Spinal cord (tissue), 10 donors: ENCODE data around the gene VKORC1L1. TPM values are rescaled to one million over a fixed set of nuclear protein-coding genes. Genes with fewer than 3 reads are reported as not detected.
"Not testable (repeated sequence)": the region's sequence is repeated elsewhere in the genome, so short reads cannot be mapped to it uniquely, and the experiment has no call there.

ENCODE experiments used
- DNase-seq, 6 donors: peaks; one replicate each; pipeline versions ENCODE4 v3.0.0 to v3.0.0-alpha.2; 2013 to 2015; ENCODE audit warnings: low spot score in 6 of 6, low read depth in 4 of 6
- H3K27ac ChIP-seq: one replicate; pipeline ENCODE4 v1.5.1; 2013; ENCODE audit warnings: low read depth, low read length, control low read depth
- H3K27me3 ChIP-seq: one replicate; pipeline ENCODE4 v1.6.1; 2013; ENCODE audit warnings: low read length; ENCODE audit not compliant: control insufficient read depth, insufficient read depth
- H3K36me3 ChIP-seq: one replicate; pipeline ENCODE4 v1.6.1; 2013; ENCODE audit warnings: low read length; ENCODE audit not compliant: control insufficient read depth, insufficient read depth
- H3K4me1 ChIP-seq: one replicate; pipeline ENCODE4 v1.6.1; 2013; ENCODE audit warnings: low read length; ENCODE audit not compliant: control insufficient read depth, insufficient read depth
- H3K4me3 ChIP-seq: one replicate; pipeline ENCODE4 v1.5.1; 2013; ENCODE audit warnings: low read depth, low read length, control low read depth
- H3K9me3 ChIP-seq: one replicate; pipeline ENCODE4 v1.6.1; 2013; ENCODE audit warnings: low read length; ENCODE audit not compliant: control insufficient read depth, insufficient read depth
- WGBS: methylation state at CpG from one replicate; pipeline ENCODE4 v1.1.5; 2013; ENCODE audit warnings: missing lambda C conversion rate; ENCODE audit not compliant: insufficient coverage; 5-methylcytosine and 5-hydroxymethylcytosine counted together
- polyA plus RNA-seq, 2 donors: library from polyadenylated mRNA; unstranded; fragments of 120-200 nt; gene quantifications; one replicate each; pipeline ENCODE4 v1.2.1, GENCODE V29; 2013; ENCODE audit not compliant: insufficient read length in 2 of 2
- total RNA-seq, 2 donors: library from RNA; depleted of rRNA in 1 of 2; stranded (reverse); fragments of 120-200 nt in 1 of 2; fragments of >200 nt in 1 of 2; gene quantifications; one replicate each; pipeline versions ENCODE4 v1.2.3 to v1.2.4, GENCODE V29; 2013 to 2014
- donor health status: healthy.

VKORC1L1 gene
- total and polyA plus RNA-seq, 4 donors, result 16.5 to 36.3 (median 33.3) TPM

- H3K4me1 ChIP-seq, H3K4me3 ChIP-seq, H3K9me3 ChIP-seq, H3K27ac ChIP-seq, H3K27me3 ChIP-seq, H3K36me3 ChIP-seq, DNase-seq: not testable (repeated sequence)
- 60% methylated on average over 3 of the region's 5 CpGs for WGBS
Measured at GRCh38 chr7:65879292-65880153, 6.6 kb downstream of the VKORC1L1 start.

GRCh38 chr7:65880242-65880641, 7.4 kb downstream of the VKORC1L1 start:
- not testable (repeated sequence) for H3K27me3 ChIP-seq, H3K9me3 ChIP-seq, H3K27ac ChIP-seq, H3K4me1 ChIP-seq, H3K4me3 ChIP-seq, DNase-seq, H3K36me3 ChIP-seq
- 96% methylated on average over 5 of the region's 5 CpGs for WGBS

DNA sequence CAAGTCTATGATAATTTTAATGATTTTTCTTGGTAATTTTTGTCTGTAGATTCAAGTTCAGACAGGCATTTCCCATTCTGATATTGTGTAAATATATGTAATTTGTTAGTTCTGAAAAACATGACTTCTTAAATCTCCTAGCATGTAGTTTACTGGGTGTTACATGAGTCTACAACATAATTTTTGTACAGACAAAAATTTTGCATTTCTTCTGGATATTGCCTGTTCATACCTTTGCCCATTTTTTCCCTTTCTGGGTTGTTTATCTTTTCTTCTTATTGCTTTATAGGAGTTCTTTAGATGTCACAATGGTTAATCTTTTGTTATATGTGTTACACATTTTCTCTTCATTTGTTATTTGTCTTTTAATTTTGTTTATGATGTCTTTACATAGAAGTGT, 12.1 kb downstream of the VKORC1L1 start:
- not testable (repeated sequence) for H3K27ac ChIP-seq, DNase-seq

GRCh38 chr7:65885533-65885932, 12.7 kb downstream of the VKORC1L1 start:
- no CpG with 5 or more reads among the region's 3 CpGs for WGBS
- not testable (repeated sequence) for H3K36me3 ChIP-seq, H3K4me3 ChIP-seq, H3K4me1 ChIP-seq, H3K9me3 ChIP-seq, H3K27ac ChIP-seq, DNase-seq, H3K27me3 ChIP-seq

More for the DNA sequence above, 12.1 kb downstream of the VKORC1L1 start:
- not testable (repeated sequence) for H3K9me3 ChIP-seq, H3K27me3 ChIP-seq, H3K4me3 ChIP-seq, H3K4me1 ChIP-seq, H3K36me3 ChIP-seq

DNA sequence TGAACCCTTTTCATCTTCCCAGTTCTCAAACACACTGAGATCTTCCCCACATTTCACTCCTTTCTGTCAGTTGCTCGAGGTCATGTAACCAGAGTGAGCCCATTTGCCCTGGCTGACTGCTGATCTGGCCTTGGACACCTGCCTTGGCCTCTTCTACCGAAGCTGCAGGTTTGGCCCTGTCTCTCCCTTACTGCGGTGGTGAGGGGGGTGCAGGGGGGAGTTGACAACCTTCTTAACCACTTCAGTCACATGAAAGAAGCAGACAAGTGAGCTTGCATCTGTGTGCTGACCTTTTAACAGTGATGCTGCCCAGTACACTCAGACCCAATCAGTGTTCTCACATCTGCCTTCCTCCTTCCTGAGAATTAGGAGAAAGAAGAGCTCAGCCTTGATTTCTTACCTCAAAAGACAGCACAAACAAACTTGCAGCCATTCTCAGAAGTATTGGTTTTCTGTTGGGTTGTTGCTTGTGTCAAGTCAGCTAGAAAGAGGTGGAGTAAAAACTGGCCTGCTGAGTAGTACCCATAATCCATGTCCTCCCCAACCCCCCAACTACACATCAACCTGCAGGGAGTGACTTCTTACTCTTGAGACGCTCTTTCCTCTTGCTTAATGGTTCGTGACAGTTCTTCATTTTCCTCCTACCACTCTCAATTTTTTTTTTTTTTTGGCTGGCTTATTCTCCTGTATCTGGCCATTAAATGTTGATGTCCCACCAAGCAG, 15.7 kb downstream of the VKORC1L1 start:
- H3K27me3 ChIP-seq, H3K36me3 ChIP-seq, H3K4me1 ChIP-seq, H3K27ac ChIP-seq, H3K9me3 ChIP-seq, DNase-seq, H3K4me3 ChIP-seq: not testable (repeated sequence)
- WGBS, result 62% methylated on average over 3 of the region's 5 CpGs

GRCh38 chr7:65889722-65890121, 16.8 kb downstream of the VKORC1L1 start:
- not testable (repeated sequence) for H3K9me3 ChIP-seq, H3K4me1 ChIP-seq, H3K4me3 ChIP-seq, H3K27me3 ChIP-seq, DNase-seq, H3K27ac ChIP-seq, H3K36me3 ChIP-seq
- no CpG with 5 or more reads among the region's 2 CpGs for WGBS

DNA sequence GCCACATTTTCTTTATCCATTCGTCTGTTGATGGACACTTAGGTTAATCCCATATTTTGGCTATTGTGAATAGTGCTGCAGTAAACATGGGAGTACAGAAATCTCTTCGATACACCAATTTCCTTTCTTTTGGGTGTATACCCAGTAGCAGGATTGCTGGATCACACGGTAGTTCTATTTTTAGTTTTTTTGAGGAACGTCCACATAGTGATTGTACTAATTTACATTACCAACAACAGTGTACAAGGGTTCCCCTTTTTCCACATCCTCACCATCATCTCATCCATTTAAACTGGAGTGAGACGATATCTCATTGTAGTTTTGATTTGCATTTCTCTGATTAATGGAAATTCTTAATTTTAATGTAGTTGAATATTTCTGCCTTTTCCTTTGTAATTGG, 19.3 kb downstream of the VKORC1L1 start:
- Histone ChIP-seq H3K9me3 (no peaks in the 10 kb centered on the region), H3K27me3 (no peaks in the 10 kb centered on the region), H3K4me3 (no peak overlapping the region), H3K36me3 (peaks cover 6% of the 10 kb centered on the region), H3K27ac (no peak overlapping the region), H3K4me1 (no peaks in the 10 kb centered on the region)
- 60% methylated on average over 1 of the region's 5 CpGs for WGBS
- DNase-seq, result no peak

DNA sequence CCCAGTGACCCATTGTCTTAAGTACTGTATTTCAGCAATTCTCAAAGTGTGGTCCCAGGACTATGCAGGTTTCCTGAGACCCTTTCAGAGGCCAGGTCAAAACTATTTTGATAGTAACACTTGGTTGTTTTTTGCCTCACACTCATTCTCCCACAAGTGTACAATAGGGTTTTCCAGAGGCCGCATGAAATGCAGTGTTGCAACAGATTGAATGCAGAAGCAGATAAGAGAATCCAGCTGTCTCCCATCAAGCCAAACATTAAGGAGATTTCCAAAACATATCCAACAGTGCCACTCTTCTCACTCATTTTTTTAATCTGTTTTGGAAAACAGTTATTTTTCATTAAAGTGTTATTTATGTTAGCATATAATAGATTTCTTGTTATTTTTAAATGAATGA, 20.0 kb downstream of the VKORC1L1 start:
- Histone ChIP-seq H3K27me3 (no peaks in the 10 kb centered on the region), H3K4me1 (no peaks in the 10 kb centered on the region), H3K27ac (no peak overlapping the region), H3K36me3 (peaks cover 6% of the 10 kb centered on the region), H3K4me3 (no peak overlapping the region), H3K9me3 (no peaks in the 10 kb centered on the region)
- DNase-seq, result no peak
- 100% methylated on average over 1 of the region's 1 CpG for WGBS

DNA sequence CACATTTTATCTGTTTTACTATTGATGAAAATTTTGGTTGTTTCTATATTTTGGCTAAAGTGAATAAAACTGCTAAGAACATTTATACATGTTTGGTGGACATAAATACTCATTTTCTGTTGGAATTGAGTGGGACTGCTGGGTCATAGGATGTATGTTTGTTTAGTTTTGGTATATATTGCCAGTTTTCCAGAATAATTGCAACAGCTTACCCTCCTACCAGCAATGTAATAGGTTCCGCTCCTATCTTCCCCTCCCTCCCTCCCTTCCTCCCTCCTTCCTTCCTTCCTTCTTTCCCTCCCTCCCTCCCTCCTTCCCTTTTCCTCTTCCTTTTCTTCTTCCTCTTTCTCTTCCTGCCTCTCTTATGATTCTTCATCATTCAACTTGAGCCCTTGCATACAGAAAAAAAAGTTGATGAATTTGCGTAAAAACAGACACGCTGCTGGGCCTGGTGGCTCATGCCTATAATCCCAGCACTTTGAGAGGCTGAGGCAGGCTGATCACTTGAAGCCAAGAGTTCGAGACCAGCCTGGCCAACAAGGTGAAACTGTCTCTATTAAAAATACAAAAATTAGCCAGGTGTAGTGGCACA, 23.5 kb downstream of the VKORC1L1 start:
- Histone ChIP-seq H3K9me3 (no peaks in the 10 kb centered on the region), H3K27me3 (no peaks in the 10 kb centered on the region), H3K27ac (no peak overlapping the region), H3K4me1 (no peaks in the 10 kb centered on the region), H3K4me3 (no peak overlapping the region), H3K36me3 (no peaks in the 10 kb centered on the region)
- no peak for DNase-seq
- 100% methylated on average over 2 of the region's 4 CpGs for WGBS
